MCF 10A (cell line): ENCODE results near the gene KLK15. TPM values are rescaled to one million over a fixed set of nuclear protein-coding genes. Genes with fewer than 3 reads are reported as not detected.

Experiments used
- BruUV-seq: library from RNA; stranded (reverse); fragments of 400-500 nt; replicated peaks from 2 replicates; lab custom pipeline; 2021; lab: Mats Ljungman, UMichigan
- CTCF ChIA-PET: fragments of 300-600 bp; sonication (Branson Sonifier 250); formaldehyde crosslinking; extraction: SDS; loops from one replicate; lab custom pipeline; 2021; ENCODE audit warnings: antibody characterized with exemption, inconsistent platforms; lab: Yijun Ruan, JAX
- POLR2A ChIA-PET: fragments of 300-600, 350-650 bp; sonication (Branson Sonifier 250); formaldehyde crosslinking; extraction: SDS; loops from one replicate; lab custom pipeline; 2020; ENCODE audit warnings: antibody characterized with exemption, inconsistent platforms; lab: Yijun Ruan, JAX
- DNase-seq: peaks from one replicate; pipeline ENCODE4 v3.0.0-alpha.2; 2018; ENCODE audit not compliant: unreplicated experiment
- H3K27ac Mint-ChIP-seq: one replicate; pipeline ENCODE4 v1.8.0; 2022; ENCODE audit warnings: mild to moderate bottlenecking, low read depth, mixed read lengths; ENCODE audit not compliant: unreplicated experiment
- H3K27me3 Mint-ChIP-seq: one replicate; pipeline ENCODE4 v1.8.0; 2022; ENCODE audit warnings: mixed read lengths; ENCODE audit not compliant: insufficient read depth, unreplicated experiment
- H3K36me3 Mint-ChIP-seq: one replicate; pipeline ENCODE4 v1.8.0; 2022; ENCODE audit warnings: mild to moderate bottlenecking, moderate library complexity, mixed read lengths; ENCODE audit not compliant: insufficient read depth, unreplicated experiment
- H3K4me1 Mint-ChIP-seq: one replicate; pipeline ENCODE4 v1.8.0; 2022; ENCODE audit warnings: mixed read lengths; ENCODE audit not compliant: insufficient read depth, unreplicated experiment
- H3K4me3 Mint-ChIP-seq: one replicate; pipeline ENCODE4 v1.8.0; 2022; ENCODE audit warnings: mild to moderate bottlenecking, moderate library complexity, mixed read lengths; ENCODE audit not compliant: unreplicated experiment
- H3K9me3 Mint-ChIP-seq: one replicate; pipeline ENCODE4 v1.8.0; 2022; ENCODE audit warnings: mixed read lengths; ENCODE audit not compliant: unreplicated experiment
- CTCF ChIP-seq: fragments of 200-600 bp; IDR thresholded peaks from one replicate; pipeline ENCODE4 v1.8.0; 2022; ENCODE audit warnings: antibody characterized with exemption, mild to moderate bottlenecking; ENCODE audit not compliant: unreplicated experiment
- intact Hi-C: fragments of 100-400 bp; cut with micrococcal nuclease; formaldehyde crosslinking; loops from 2 replicates; pipeline ENCODE4 v1.14.1; 2022
- total RNA-seq: library from RNA; stranded (reverse); gene quantifications from 2 replicates; pipeline ENCODE4 v1.2.3, GENCODE V29; 2022

Gene KLK15
- total RNA-seq, 1 experiment from 2014 or later = not detected

GRCh38 chr19:50854636-50855410 lies 21.4 kb upstream of the KLK15 start, which contains the start of gene KLK3:
TSS of gene KLK3 (plus strand) at chr19:50854915. CDS start at chr19:50854956, 41 bp downstream.
- ChIA-PET CTCF (interaction anchor here (0.6 kb wide), 1 partner anchor 78 kb away, joined by 3 read pairs; no protein-coding TSS in a partner anchor), POLR2A (no interaction called here)
- no peak for DNase-seq
- intact Hi-C loops = no loop called here
- no peak for TF ChIP-seq CTCF
- Mint-ChIP-seq H3K27ac (no peak within 1 kb of the TSS), H3K4me3 (no peak within 1 kb of the TSS), H3K4me1 (no peaks in the 10 kb centered on the region), H3K36me3 (no peaks in the 10 kb centered on the region), H3K27me3 (peaks cover 44% of the 10 kb centered on the region), H3K9me3 (peaks cover 17% of the 10 kb centered on the region)
- BruUV-seq = no TSS peak

- H3K4me1 Mint-ChIP-seq = no peaks in the 10 kb centered on the region
- TF ChIP-seq CTCF = no peak
- no TSS peak for BruUV-seq
- peaks cover 8% of the 10 kb centered on the region for H3K9me3 Mint-ChIP-seq
- ChIA-PET CTCF (no interaction called here), POLR2A (no interaction called here)
- no peak for DNase-seq
- peaks cover 27% of the 10 kb centered on the region for H3K27me3 Mint-ChIP-seq
- no peaks in the 10 kb centered on the region for H3K36me3 Mint-ChIP-seq
- intact Hi-C loops = no loop called here
- no peak overlapping the region for H3K4me3 Mint-ChIP-seq
- no peak overlapping the region for H3K27ac Mint-ChIP-seq
Observed at GRCh38 chr19:50851620-50852019, 18.2 kb upstream of the KLK15 start.

- no peak overlapping the region for H3K4me3 Mint-ChIP-seq
- ChIA-PET CTCF (no interaction called here), POLR2A (no interaction called here)
Observed at GRCh38 chr19:50850738-50851137, 17.4 kb upstream of the KLK15 start.

More at GRCh38 chr19:50850738-50851137, 17.4 kb upstream of the KLK15 start:
- H3K9me3 Mint-ChIP-seq = peaks cover 8% of the 10 kb centered on the region
- no TSS peak for BruUV-seq
- no peaks in the 10 kb centered on the region for H3K4me1 Mint-ChIP-seq
- no peak for TF ChIP-seq CTCF
- no peak for DNase-seq
- H3K27ac Mint-ChIP-seq = no peak overlapping the region
- H3K36me3 Mint-ChIP-seq = no peaks in the 10 kb centered on the region
- intact Hi-C loops = no loop called here
- H3K27me3 Mint-ChIP-seq = peaks cover 18% of the 10 kb centered on the region
